ENCODE data around the gene GLIS1. TPM values are rescaled to one million over a fixed set of nuclear protein-coding genes. Genes with fewer than 3 reads are reported as not detected.
"Not testable (repeated sequence)": the region's sequence is repeated elsewhere in the genome, so short reads cannot be mapped to it uniquely, and the experiment has no call there.

The GLIS1 gene
- not detected for total RNA-seq

GRCh38 chr1:53739109-53739681 is at the start of gene GLIS1:
TSS of gene GLIS1 (minus strand) at chr1:53739164. CDS start at chr1:53738064, 1,100 bp downstream.
- H3K27ac Mint-ChIP-seq, result no peak within 1 kb of the TSS
- peaks cover 33 to 52% of the 10 kb centered on the region in 2 donors for H3K27me3 Mint-ChIP-seq
- H3K36me3 Mint-ChIP-seq, result peaks cover 8% of the 10 kb centered on the region
- H3K4me1 Mint-ChIP-seq (ENCODE audit: low read depth in 2 of 2), result no peaks in the 10 kb centered on the region
- ATAC-seq, result peak; percentile 99
- H3K4me3 Mint-ChIP-seq, result peak within 1 kb of the TSS; percentile 66
- DNase-seq (ENCODE audit: low spot score), result peak; percentile 86
- H3K9me3 Mint-ChIP-seq, result peaks cover 7% of the 10 kb centered on the region

GRCh38 chr1:53787655-53788054 is 48.7 kb upstream of the GLIS1 start:
- DNase-seq (ENCODE audit: low spot score), result no peak
- Mint-ChIP-seq H3K4me3 (no peak overlapping the region), H3K27me3 (no peaks in the 10 kb centered on the region), H3K4me1 (ENCODE audit: low read depth in 2 of 2) (peaks cover 7 to 10% of the 10 kb centered on the region in 2 donors), H3K36me3 (peaks cover 12% of the 10 kb centered on the region), H3K9me3 (no peaks in the 10 kb centered on the region), H3K27ac (no peak overlapping the region)
- ATAC-seq, result no peak

GRCh38 chr1:53783056-53783455 is 44.1 kb upstream of the GLIS1 start:
- DNase-seq (ENCODE audit: low spot score), result no peak
- Mint-ChIP-seq H3K27ac (no peak overlapping the region), H3K4me1 (ENCODE audit: low read depth in 2 of 2) (peaks cover 4 to 18% of the 10 kb centered on the region in 2 donors), H3K36me3 (peaks cover 12% of the 10 kb centered on the region), H3K9me3 (no peaks in the 10 kb centered on the region), H3K27me3 (no peaks in the 10 kb centered on the region), H3K4me3 (no peak overlapping the region)
- peak; percentile 63 to 95 for ATAC-seq

GRCh38 chr1:53781654-53782053 is 42.7 kb upstream of the GLIS1 start:
- no peak overlapping the region for H3K27ac Mint-ChIP-seq
- peaks cover 12% of the 10 kb centered on the region for H3K36me3 Mint-ChIP-seq
- no peaks in the 10 kb centered on the region for H3K9me3 Mint-ChIP-seq

GRCh38 chr1:53777272-53777671 is 38.3 kb upstream of the GLIS1 start:
- Mint-ChIP-seq H3K4me3 (no peak overlapping the region), H3K27ac (no peak overlapping the region), H3K27me3 (no peaks in the 10 kb centered on the region), H3K36me3 (peaks cover 11% of the 10 kb centered on the region), H3K4me1 (ENCODE audit: low read depth in 2 of 2) (peaks cover 0 to 6% of the 10 kb centered on the region in 2 donors), H3K9me3 (no peaks in the 10 kb centered on the region)
- no peak for ATAC-seq
- DNase-seq (ENCODE audit: low spot score), result no peak

More at GRCh38 chr1:53781654-53782053, 42.7 kb upstream of the GLIS1 start:
- DNase-seq (ENCODE audit: low spot score) (no peak), ATAC-seq (no peak)
- H3K27me3 Mint-ChIP-seq, result no peaks in the 10 kb centered on the region
- peaks cover 4 to 18% of the 10 kb centered on the region in 2 donors for H3K4me1 Mint-ChIP-seq (ENCODE audit: low read depth in 2 of 2)
- no peak overlapping the region for H3K4me3 Mint-ChIP-seq

GRCh38 chr1:53771648-53772047 is 32.7 kb upstream of the GLIS1 start:
- H3K9me3 Mint-ChIP-seq, result no peaks in the 10 kb centered on the region
- DNase-seq (ENCODE audit: low spot score) (no peak), ATAC-seq (no peak)
- peaks cover 7% of the 10 kb centered on the region for H3K36me3 Mint-ChIP-seq
- H3K27ac Mint-ChIP-seq, result no peak overlapping the region
- no peak overlapping the region for H3K4me3 Mint-ChIP-seq
- H3K4me1 Mint-ChIP-seq (ENCODE audit: low read depth in 2 of 2), result peaks cover 4 to 7% of the 10 kb centered on the region in 2 donors
- H3K27me3 Mint-ChIP-seq, result no peaks in the 10 kb centered on the region

- no peak overlapping the region for H3K4me3 Mint-ChIP-seq
- no peak overlapping the region for H3K27ac Mint-ChIP-seq
- no peaks in the 10 kb centered on the region for H3K27me3 Mint-ChIP-seq
- H3K36me3 Mint-ChIP-seq, result peaks cover 7% of the 10 kb centered on the region
- peaks cover 22 to 26% of the 10 kb centered on the region in 2 donors for H3K4me1 Mint-ChIP-seq (ENCODE audit: low read depth in 2 of 2)
- no peak for ATAC-seq
- DNase-seq (ENCODE audit: low spot score), result no peak
- no peaks in the 10 kb centered on the region for H3K9me3 Mint-ChIP-seq
Measured at GRCh38 chr1:53769780-53770179, 30.8 kb upstream of the GLIS1 start.

GRCh38 chr1:53769184-53769583 is 30.2 kb upstream of the GLIS1 start:
- Mint-ChIP-seq H3K36me3 (peaks cover 7% of the 10 kb centered on the region), H3K27me3 (no peaks in the 10 kb centered on the region), H3K9me3 (no peaks in the 10 kb centered on the region), H3K4me3 (no peak overlapping the region), H3K4me1 (ENCODE audit: low read depth in 2 of 2) (peaks cover 23 to 27% of the 10 kb centered on the region in 2 donors), H3K27ac (no peak overlapping the region)
- DNase-seq (ENCODE audit: low spot score), result no peak
- no peak for ATAC-seq

- ATAC-seq, result peak; percentile 43 to 66
- Mint-ChIP-seq H3K9me3 (no peaks in the 10 kb centered on the region), H3K36me3 (peaks cover 7% of the 10 kb centered on the region), H3K27me3 (no peaks in the 10 kb centered on the region), H3K27ac (peak overlapping the region; percentile 89 to 94), H3K4me3 (peak overlapping the region; percentile 83), H3K4me1 (ENCODE audit: low read depth in 2 of 2) (peaks cover 26 to 27% of the 10 kb centered on the region in 2 donors)
- DNase-seq (ENCODE audit: low spot score), result no peak
Measured at GRCh38 chr1:53766831-53767405, 28.0 kb upstream of the GLIS1 start.

- DNase-seq (ENCODE audit: low spot score), result no peak
- peak overlapping the region; percentile 83 for H3K4me3 Mint-ChIP-seq
- H3K27ac Mint-ChIP-seq, result peak overlapping the region; percentile 89 to 94
- H3K4me1 Mint-ChIP-seq (ENCODE audit: low read depth in 2 of 2), result peaks cover 26 to 27% of the 10 kb centered on the region in 2 donors
- peak; percentile 62 to 64 for ATAC-seq
- H3K36me3 Mint-ChIP-seq, result peaks cover 7% of the 10 kb centered on the region
- H3K27me3 Mint-ChIP-seq, result no peaks in the 10 kb centered on the region
- H3K9me3 Mint-ChIP-seq, result no peaks in the 10 kb centered on the region
Measured at GRCh38 chr1:53766194-53766742, 27.3 kb upstream of the GLIS1 start.

GRCh38 chr1:53765657-53766056 is 26.7 kb upstream of the GLIS1 start:
- ATAC-seq (peak; percentile 92 to 94), DNase-seq (ENCODE audit: low spot score) (peak; percentile 64)
- no peaks in the 10 kb centered on the region for H3K9me3 Mint-ChIP-seq
- peak overlapping the region; percentile 83 for H3K4me3 Mint-ChIP-seq
- peak overlapping the region; percentile 89 to 94 for H3K27ac Mint-ChIP-seq
- H3K27me3 Mint-ChIP-seq, result no peaks in the 10 kb centered on the region
- peaks cover 26 to 27% of the 10 kb centered on the region in 2 donors for H3K4me1 Mint-ChIP-seq (ENCODE audit: low read depth in 2 of 2)
- H3K36me3 Mint-ChIP-seq, result peaks cover under 1% of the 10 kb centered on the region

GRCh38 chr1:53763911-53764310 is 24.9 kb upstream of the GLIS1 start:
- Mint-ChIP-seq H3K27me3 (no peaks in the 10 kb centered on the region), H3K4me3 (no peak overlapping the region), H3K27ac (peak overlapping the region; percentile 53 to 94), H3K4me1 (ENCODE audit: low read depth in 2 of 2) (peaks cover 26 to 27% of the 10 kb centered on the region in 2 donors), H3K36me3 (no peaks in the 10 kb centered on the region), H3K9me3 (no peaks in the 10 kb centered on the region)
- ATAC-seq, result no peak
- DNase-seq (ENCODE audit: low spot score), result no peak

- Mint-ChIP-seq H3K36me3 (no peaks in the 10 kb centered on the region), H3K27ac (peak overlapping the region in 1 of 2 donors; percentile 53), H3K4me3 (no peak overlapping the region), H3K27me3 (no peaks in the 10 kb centered on the region), H3K9me3 (no peaks in the 10 kb centered on the region), H3K4me1 (ENCODE audit: low read depth in 2 of 2) (peaks cover 26 to 27% of the 10 kb centered on the region in 2 donors)
- no peak for ATAC-seq
- no peak for DNase-seq (ENCODE audit: low spot score)
Measured at GRCh38 chr1:53763461-53763860, 24.5 kb upstream of the GLIS1 start.

GRCh38 chr1:53760497-53760896 is 21.5 kb upstream of the GLIS1 start:
- ATAC-seq; H3K4me3 Mint-ChIP-seq; DNase-seq (ENCODE audit: low spot score); H3K36me3 Mint-ChIP-seq; H3K27ac Mint-ChIP-seq; H3K27me3 Mint-ChIP-seq; H3K9me3 Mint-ChIP-seq: not testable (repeated sequence)
- H3K4me1 Mint-ChIP-seq (ENCODE audit: low read depth in 2 of 2), result peaks cover 8 to 10% of the 10 kb centered on the region in 2 donors

Data from natural killer cell treated with Interleukin-12 subunit alpha and Interleukin-12 subunit beta and Interleukin-15 and Interleukin-18, amount 100 ng/mL, for 72 hours (primary cell).